H1 (cell line): ENCODE measurements around the gene RAB9B. TPM values are rescaled to one million over a fixed set of nuclear protein-coding genes. Genes with fewer than 3 reads are reported as not detected.

Experiments
- CTCF ChIA-PET: fragments of 300-600 bp; sonication (Branson Sonifier 250); formaldehyde crosslinking; loops from one replicate; lab custom pipeline; 2021; ENCODE audit not compliant: partially characterized antibody; lab: Charles Lee
- POLR2A ChIA-PET: fragments of 300-600 bp; sonication (Branson Sonifier 250); formaldehyde crosslinking; loops from one replicate; lab custom pipeline; 2021; ENCODE audit warnings: inconsistent platforms; ENCODE audit not compliant: partially characterized antibody; lab: Charles Lee
- DNase-seq, 2 experiments: peaks; one replicate each; pipeline versions ENCODE4 v3.0.0 to v3.0.0-alpha.2; 2010 to 2022; ENCODE audit warnings: low spot score in 2 of 2, low read depth in 1 of 2, mixed read lengths in 1 of 2
- FAIRE-seq: peaks from 2 replicates; lab custom pipeline; 2011; peaks lifted over from hg19 to GRCh38; lab: Jason Lieb, UNC
- H2AFZ ChIP-seq: 2 replicates; pipeline ENCODE4 v1.8.1; 2012; ENCODE audit warnings: low read length, inconsistent platforms
- H2AK5ac ChIP-seq: 2 replicates; pipeline ENCODE4 v1.6.1; 2013; ENCODE audit warnings: low read depth, low read length
- H2BK120ac ChIP-seq: replicated peaks from 2 replicates; pipeline ENCODE3; 2013; ENCODE audit warnings: low read depth, low read length, inconsistent platforms
- H2BK12ac ChIP-seq: 2 replicates; pipeline ENCODE4 v1.6.1; 2013; ENCODE audit warnings: low read depth, low read length
- H2BK15ac ChIP-seq: 2 replicates; pipeline ENCODE4 v1.6.1; 2013; ENCODE audit warnings: low read length
- H2BK20ac ChIP-seq: 2 replicates; pipeline ENCODE4 v1.6.1; 2013; ENCODE audit warnings: low read length
- H2BK5ac ChIP-seq: 2 replicates; pipeline ENCODE4 v1.6.1; 2013; ENCODE audit warnings: low read depth, low read length
- H3K14ac ChIP-seq: 2 replicates; pipeline ENCODE4 v1.6.1; 2013; ENCODE audit warnings: inconsistent platforms; ENCODE audit not compliant: insufficient read length
- H3K18ac ChIP-seq: 2 replicates; pipeline ENCODE4 v1.6.1; 2013; ENCODE audit warnings: low read length; ENCODE audit errors: extremely low read depth
- H3K23ac ChIP-seq: 2 replicates; pipeline ENCODE4 v1.6.1; 2013; ENCODE audit warnings: inconsistent platforms; ENCODE audit not compliant: insufficient read length
- H3K23me2 ChIP-seq: 2 replicates; pipeline ENCODE4 v1.6.1; 2013; ENCODE audit warnings: low read depth, low read length
- H3K27ac ChIP-seq: 2 replicates; pipeline ENCODE4 v1.6.1; 2011; ENCODE audit warnings: low read depth, low read length, inconsistent platforms
- H3K27me3 ChIP-seq, 4 experiments: replicated peaks in 1 of 4; 1 replicate in 1 of 4; 2 replicates in 3 of 4; pipeline versions ENCODE4 v1.6.1 to v1.8.1; 2011 to 2013; ENCODE audit warnings: low read length in 3 of 4, mild to moderate bottlenecking in 3 of 4, inconsistent platforms in 2 of 4, mixed read lengths in 2 of 4, moderate library complexity in 1 of 4; ENCODE audit not compliant: control insufficient read depth in 3 of 4, insufficient read depth in 3 of 4; ENCODE audit errors: extremely low read depth in 1 of 4
- H3K36me3 ChIP-seq, 4 experiments: 2 replicates each; pipeline versions ENCODE4 v1.6.1 to v1.8.1; 2011 to 2013; ENCODE audit warnings: mild to moderate bottlenecking in 4 of 4, low read length in 3 of 4, moderate library complexity in 2 of 4, control low read depth in 1 of 4, inconsistent platforms in 1 of 4; ENCODE audit not compliant: insufficient read depth in 4 of 4, control insufficient read depth in 2 of 4
- H3K4ac ChIP-seq: replicated peaks from 2 replicates; pipeline ENCODE3; 2013; ENCODE audit warnings: low read length, low read depth, mixed read lengths, inconsistent platforms; ENCODE audit not compliant: insufficient read length
- H3K4me1 ChIP-seq, 4 experiments: replicated peaks in 1 of 4; 1 replicate in 1 of 4; 2 replicates in 3 of 4; pipeline versions ENCODE4 v1.6.1 to v1.8.1; 2011 to 2013; ENCODE audit warnings: low read length in 3 of 4, inconsistent platforms in 2 of 4, mixed read lengths in 1 of 4; ENCODE audit not compliant: insufficient read depth in 4 of 4, control insufficient read depth in 3 of 4
- H3K4me2 ChIP-seq, 2 experiments: 2 replicates each; pipeline versions ENCODE4 v1.6.1 to v1.8.1; 2011 to 2013; ENCODE audit warnings: low read depth in 2 of 2, low read length in 2 of 2, control low read depth in 1 of 2, inconsistent platforms in 1 of 2, mild to moderate bottlenecking in 1 of 2; ENCODE audit not compliant: insufficient read depth in 1 of 2
- H3K4me3 ChIP-seq, 4 experiments: fragments of 200-600, 300-600 bp in 1 of 4; sonication (generic), shearing (Covaris generic), sonication (Bioruptor Twin) in 1 of 4; 2 replicates each; pipeline versions ENCODE4 v1.5.1 to v1.8.1; 2011 to 2016; ENCODE audit warnings: low read length in 4 of 4, low read depth in 3 of 4, control low read depth in 2 of 4, inconsistent platforms in 2 of 4, mild to moderate bottlenecking in 2 of 4, mixed read lengths in 1 of 4, moderate library complexity in 1 of 4; ENCODE audit not compliant: insufficient read depth in 2 of 4; ENCODE audit errors: extremely low read depth in 1 of 4
- H3K56ac ChIP-seq: replicated peaks from 2 replicates; pipeline ENCODE3; 2013; ENCODE audit warnings: low read depth, mild to moderate bottlenecking, mixed read lengths, low read length, inconsistent platforms; ENCODE audit not compliant: insufficient read length
- H3K79me1 ChIP-seq: 2 replicates; pipeline ENCODE4 v1.6.1; 2013; ENCODE audit warnings: low read depth, low read length, control low read depth
- H3K79me2 ChIP-seq, 2 experiments: 2 replicates each; pipeline versions ENCODE4 v1.6.1 to v1.8.1; 2012 to 2013; ENCODE audit warnings: low read length in 2 of 2, mild to moderate bottlenecking in 2 of 2, inconsistent platforms in 1 of 2; ENCODE audit not compliant: insufficient read depth in 2 of 2, control insufficient read depth in 1 of 2
- H3K9ac ChIP-seq, 4 experiments: replicated peaks in 1 of 4; 1 replicate in 1 of 4; 2 replicates in 3 of 4; pipeline versions ENCODE4 v1.6.1 to v1.8.1; 2011 to 2013; ENCODE audit warnings: low read depth in 3 of 4, low read length in 3 of 4, control low read depth in 2 of 4, mild to moderate bottlenecking in 2 of 4, moderate library complexity in 2 of 4, inconsistent platforms in 1 of 4; ENCODE audit errors: extremely low read depth in 1 of 4
- H3K9me3 ChIP-seq, 2 experiments: 2 replicates each; pipeline versions ENCODE4 v1.6.1 to v1.8.1; 2012 to 2013; ENCODE audit warnings: mild to moderate bottlenecking in 2 of 2, moderate library complexity in 2 of 2, control low read depth in 1 of 2, inconsistent platforms in 1 of 2, low read depth in 1 of 2, low read length in 1 of 2, mixed read lengths in 1 of 2; ENCODE audit not compliant: insufficient read depth in 2 of 2
- H4K20me1 ChIP-seq, 2 experiments: replicated peaks in 1 of 2; 2 replicates each; pipeline versions ENCODE3 to v1.8.1; 2011 to 2013; ENCODE audit warnings: inconsistent platforms in 2 of 2, low read length in 2 of 2, mild to moderate bottlenecking in 1 of 2; ENCODE audit not compliant: insufficient read depth in 2 of 2, control insufficient read depth in 1 of 2
- H4K5ac ChIP-seq: 2 replicates; pipeline ENCODE4 v1.6.1; 2013; ENCODE audit warnings: low read length, low read depth, mixed read lengths, inconsistent platforms; ENCODE audit not compliant: insufficient read length
- H4K8ac ChIP-seq: 2 replicates; pipeline ENCODE4 v1.8.0; 2013; ENCODE audit warnings: mild to moderate bottlenecking, moderate library complexity, low read length, inconsistent platforms; ENCODE audit not compliant: insufficient read depth; ENCODE audit errors: extremely low read depth
- H4K91ac ChIP-seq: replicated peaks from 2 replicates; pipeline ENCODE3; 2013; ENCODE audit warnings: low read length, mixed read lengths, inconsistent platforms; ENCODE audit not compliant: insufficient read length
- BRCA1 ChIP-seq: IDR thresholded peaks from 2 replicates; pipeline ENCODE4 v1.6.1; 2012; ENCODE audit warnings: low read depth, low read length, improper control_type of control experiment
- EZH2 ChIP-seq: fragments of 200-600 bp; sonication (generic); IDR thresholded peaks from 2 replicates; pipeline ENCODE4 v1.7.1; 2012; ENCODE audit warnings: low read depth, mild to moderate bottlenecking, moderate library complexity, low read length, inconsistent platforms; ENCODE audit not compliant: severe bottlenecking
- JUN ChIP-seq: IDR thresholded peaks from 2 replicates; pipeline ENCODE4 v1.6.1; 2011; ENCODE audit warnings: low read depth, mild to moderate bottlenecking, improper control_type of control experiment, low read length
- KDM4A ChIP-seq: IDR thresholded peaks from one replicate; pipeline ENCODE4 v1.7.1; 2012; ENCODE audit warnings: low read depth, mild to moderate bottlenecking, moderate library complexity, low read length, inconsistent platforms; ENCODE audit not compliant: severe bottlenecking
- SIX5 ChIP-seq: IDR thresholded peaks from 2 replicates; pipeline ENCODE4 v1.6.1; 2011; ENCODE audit warnings: mild to moderate bottlenecking, low read depth, low read length
- TBP ChIP-seq: IDR thresholded peaks from 2 replicates; pipeline ENCODE4 v1.6.1; 2011; ENCODE audit warnings: low read depth, low read length, improper control_type of control experiment
- WGBS, 2 experiments: shearing (Covaris generic) in 1 of 2; methylation state at CpG; one replicate each; pipeline versions ENCODE4 v1.1.6 to v1.1.7; 2013 to 2015; ENCODE audit warnings: low lambda C conversion rate in 2 of 2, mixed read lengths in 2 of 2, inconsistent platforms in 1 of 2, low coverage in 1 of 2, missing lambda C conversion rate in 1 of 2; ENCODE audit not compliant: insufficient replicate concordance in 2 of 2, insufficient coverage in 1 of 2, insufficient read length in 1 of 2; ENCODE audit errors: extremely low coverage in 1 of 2, missing lambda C conversion rate in 1 of 2; 5-methylcytosine and 5-hydroxymethylcytosine counted together
- polyA plus RNA-seq, 7 experiments: library from polyadenylated mRNA; depleted of rRNA in 3 of 7; stranded (reverse) in 5 of 7; unstranded in 2 of 7; fragments of >200 nt in 5 of 7; fragments of 200-250 nt in 2 of 7; gene quantifications; 1 replicate in 5 of 7; 2 replicates in 1 of 7; 4 replicates in 1 of 7; pipeline versions ENCODE4 v1.2.1 to v1.2.3, GENCODE V29; 2011 to 2013; ENCODE audit warnings: missing spikeins in 2 of 7, mixed read lengths in 2 of 7
- total RNA-seq: library from RNA; stranded (reverse); fragmentation: NEBNext Ultra II Directional; extraction: Animal tissue kit (Norgen Biotek cat#: 25700); gene quantifications from 2 replicates; pipeline ENCODE4 v1.2.1, GENCODE V29; 2021

RAB9B gene
- total and polyA plus RNA-seq, 2 of the 8 experiments (the other 6 are each of a cell fraction or from before 2014, with no cell fraction given) = 0.26 to 0.56 TPM

DNA sequence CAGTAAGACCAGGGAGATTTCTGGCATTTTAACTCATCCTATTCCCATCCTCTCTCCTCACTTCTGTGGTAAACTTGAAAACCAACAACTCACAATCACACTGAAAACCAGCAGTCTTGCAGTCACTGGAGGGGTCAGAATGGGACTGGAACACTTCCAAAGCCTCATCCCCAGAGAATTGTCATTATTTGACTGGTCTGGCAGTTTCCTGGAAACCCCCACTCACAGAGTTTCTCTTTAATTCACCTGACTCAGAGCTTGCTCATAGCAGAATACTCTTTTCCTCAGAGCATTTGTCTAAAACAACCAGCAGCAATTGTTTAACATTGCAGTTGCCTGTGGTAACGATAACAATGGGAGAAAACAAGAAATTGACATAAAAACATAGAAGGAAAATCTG is 7.3 kb upstream of the RAB9B start:
- H3K9me3 ChIP-seq = no peaks in the 10 kb centered on the region
- no peak overlapping the region for H2BK120ac ChIP-seq
- H3K23me2 ChIP-seq = no peaks in the 10 kb centered on the region
- H3K79me1 ChIP-seq = no peaks in the 10 kb centered on the region
- H3K4ac ChIP-seq = no peak overlapping the region
- no peaks in the 10 kb centered on the region for H3K4me1 ChIP-seq
- ChIA-PET POLR2A (no interaction called here), CTCF (interaction anchor here (0.8 kb wide), 1 partner anchor 297 kb away, joined by 3 read pairs; no protein-coding TSS in a partner anchor)
- H3K36me3 ChIP-seq = no peaks in the 10 kb centered on the region
- H2BK20ac ChIP-seq = no peak overlapping the region
- H4K5ac ChIP-seq = no peak overlapping the region
- no peak overlapping the region for H4K8ac ChIP-seq
- no peak overlapping the region for H3K27ac ChIP-seq
- H3K18ac ChIP-seq = no peak overlapping the region
- 100% methylated on average over 1 of the region's 1 CpG; no CpG with 5 or more reads in 1 of the 2 experiments for WGBS, 2 experiments
- DNase-seq = no peak
- H2BK15ac ChIP-seq = no peak overlapping the region
- no peak overlapping the region for H2BK12ac ChIP-seq
- H3K23ac ChIP-seq = no peak overlapping the region
- H3K4me3 ChIP-seq = no peak overlapping the region
- no peaks in the 10 kb centered on the region for H3K27me3 ChIP-seq
- H2AK5ac ChIP-seq = no peak overlapping the region
- H3K56ac ChIP-seq = no peak overlapping the region
- H4K20me1 ChIP-seq = no peaks in the 10 kb centered on the region
- H4K91ac ChIP-seq = no peak overlapping the region
- H3K14ac ChIP-seq = no peak overlapping the region
- H3K4me2 ChIP-seq = no peak overlapping the region
- no peak overlapping the region for H2BK5ac ChIP-seq
- H3K9ac ChIP-seq = no peak overlapping the region
- H3K79me2 ChIP-seq = no peaks in the 10 kb centered on the region
- H2AFZ ChIP-seq = no peak overlapping the region
- FAIRE-seq = no peak
- no peak for TF ChIP-seq TBP
- no peak for TF ChIP-seq BRCA1
- TF ChIP-seq JUN = no peak
- TF ChIP-seq KDM4A = no peak
- no peak for TF ChIP-seq SIX5
- TF ChIP-seq EZH2 = no peak
